Adrenal gland (tissue), 12 donors: ENCODE results near the gene ACP1. TPM values are rescaled to one million over a fixed set of nuclear protein-coding genes. Genes with fewer than 3 reads are reported as not detected.

Experiments
- DNase-seq, 7 donors: peaks; one replicate each; pipeline ENCODE4 v3.0.0-alpha.2; 2019 to 2020
- H3K27ac ChIP-seq, 5 donors: fragments of 200-600 bp; sonication (generic) in 4 of 5; 1 replicate in 3 of 5; 2 replicates in 2 of 5; pipeline versions ENCODE4 v1.5.1 to v1.8.0; 2016 to 2020; ENCODE audit warnings: mild to moderate bottlenecking in 1 of 5
- H3K27me3 ChIP-seq: fragments of 200-600 bp; 2 replicates; pipeline ENCODE4 v1.8.0; 2021
- H3K36me3 ChIP-seq, 2 donors: fragments of 200-600 bp; replicated peaks in 1 of 2; 1 replicate in 1 of 2; 2 replicates in 1 of 2; pipeline versions ENCODE4 v1.5.1 to v1.8.0; 2018 to 2022
- H3K4me1 ChIP-seq, 2 donors: fragments of 200-600 bp; replicated peaks in 1 of 2; 1 replicate in 1 of 2; 2 replicates in 1 of 2; pipeline versions ENCODE4 v1.5.1 to v1.8.0; 2018 to 2021
- H3K4me3 ChIP-seq, 4 donors: fragments of 200-600 bp; sonication (generic) in 3 of 4; one replicate each; pipeline ENCODE4 v1.5.1; 2016 to 2018
- H3K9me3 ChIP-seq, 3 donors: fragments of 200-600 bp; sonication (generic) in 1 of 3; replicated peaks in 1 of 3; 1 replicate in 2 of 3; 2 replicates in 1 of 3; pipeline versions ENCODE4 v1.5.1 to v1.8.0; 2016 to 2021
- CTCF ChIP-seq, 6 experiments: fragments of 450-650 bp in 4 of 6; fragments of 200-600 bp in 2 of 6; sonication (generic) in 1 of 6; IDR thresholded peaks; 1 replicate in 5 of 6; 2 replicates in 1 of 6; pipeline versions ENCODE4 v1.5.1 to v1.8.0; 2016 to 2021; ENCODE audit warnings: antibody characterized with exemption in 6 of 6, mild to moderate bottlenecking in 2 of 6, moderate library complexity in 1 of 6
- POLR2A ChIP-seq, 2 donors: fragments of 450-650 bp; IDR thresholded peaks; one replicate each; pipeline ENCODE4 v1.6.1; 2017; ENCODE audit warnings: antibody characterized with exemption in 2 of 2, mild to moderate bottlenecking in 2 of 2, moderate library complexity in 1 of 2
- WGBS, 4 donors: extraction: QIAGEN DNeasy Blood & Tissue Kit in 2 of 4; methylation state at CpG; one replicate each; pipeline versions ENCODE4 v1.1.5 to v1.1.7; 2013 to 2017; 5-methylcytosine and 5-hydroxymethylcytosine counted together
- intact Hi-C, 2 donors: fragments of 100-400 bp; cut with DNase I; formaldehyde crosslinking; loops; one replicate each; pipeline versions ENCODE4 v1.14.1 to v1.15.0; 2022 to 2023
- polyA plus RNA-seq, 3 donors: library from polyadenylated mRNA; stranded (reverse); fragments of 200-250 nt in 2 of 3; fragments of 350-450 nt in 1 of 3; fragmentation: Illumina TruSeq in 1 of 3; extraction: RNeasy Lipid Tissue Mini Kit (QIAGEN cat#74804) in 1 of 3; gene quantifications; one replicate each; pipeline ENCODE4 v1.2.3, GENCODE V29; 2013 to 2014
- total RNA-seq, 9 donors: library from RNA; depleted of rRNA in 4 of 9; stranded (reverse); fragments of >200 nt in 4 of 9; fragments of 120-200 nt in 1 of 9; fragmentation: NEBNext Ultra II Directional in 1 of 9; extraction: Animal tissue kit (Norgen Biotek cat#: 25700) in 1 of 9; gene quantifications; one replicate each; pipeline versions ENCODE4 v1.1.0 to v1.2.4, GENCODE V29; 2013 to 2023
- donor health status: healthy with polysubstance abuse.
- donor health status: Bipolar disorder and iron deficiency.
- donor health status: DM: yes; HTN: yes; CAD: no.
- donor health status: DM: no; HTN: no; CAD: no.
- donor health status: DM: no; HTN: no; CAD: no.
- donor health status: DM: yes; HTN: yes; CAD: no.

The ACP1 gene
- total and polyA plus RNA-seq, 12 donors = 59.5 to 386 (median 161) TPM

DNA sequence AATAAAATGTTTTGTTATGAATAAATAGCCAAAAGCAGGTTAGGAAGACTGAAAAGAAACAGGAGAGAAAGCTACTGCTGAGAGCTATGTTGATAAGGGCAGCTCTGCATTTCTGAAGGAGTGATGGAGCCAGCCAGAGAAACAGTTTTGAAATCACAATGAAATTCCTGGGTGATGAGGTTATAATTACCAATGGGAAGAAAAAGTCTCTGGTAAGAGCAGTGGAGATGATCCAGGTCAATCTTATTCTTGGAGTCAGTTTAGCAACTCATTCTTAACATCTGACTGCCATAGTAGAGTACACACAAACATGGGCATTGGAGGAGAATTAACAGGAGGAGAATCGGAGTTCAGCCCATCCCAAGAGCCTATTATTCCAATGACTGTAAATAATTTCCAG is 20.8 kb downstream of the ACP1 start:
- Histone ChIP-seq H3K9me3 (no peaks in the 10 kb centered on the region), H3K36me3 (peaks cover 0 to 42% of the 10 kb centered on the region in 2 donors), H3K27me3 (peaks cover 5% of the 10 kb centered on the region), H3K4me1 (peaks cover 38 to 65% of the 10 kb centered on the region in 2 donors), H3K27ac (peak overlapping the region in 3 of 5 donors; percentile 69 to 97 (median 95)), H3K4me3 (peak overlapping the region in 1 of 4 donors; percentile 60)
- DNase-seq = no peak
- 58 to 78% (median 71%) methylated on average over 1 of the region's 1 CpG for WGBS, 4 donors
- TF ChIP-seq CTCF (IDR thresholded peaks at IDR 0.05) (no peak), POLR2A (IDR thresholded peaks at IDR 0.05) (peak in 1 of 2 donors; percentile 33)
- intact Hi-C loops = no loop called here

GRCh38 chr2:286035-286434 is 21.3 kb downstream of the ACP1 start:
- TF ChIP-seq CTCF (IDR thresholded peaks at IDR 0.05) (no peak), POLR2A (IDR thresholded peaks at IDR 0.05) (no peak)
- peaks cover 33 to 60% of the 10 kb centered on the region in 2 donors for H3K4me1 ChIP-seq
- peak overlapping the region in 1 of 4 donors; percentile 60 for H3K4me3 ChIP-seq
- WGBS, 4 donors = 65 to 72% (median 66%) methylated on average over 6 of the region's 6 CpGs
- intact Hi-C loops = no loop called here
- H3K36me3 ChIP-seq = peaks cover 0 to 40% of the 10 kb centered on the region in 2 donors
- DNase-seq = no peak
- peak overlapping the region in 3 of 5 donors; percentile 69 to 97 (median 95) for H3K27ac ChIP-seq
- H3K27me3 ChIP-seq = peaks cover 5% of the 10 kb centered on the region
- no peaks in the 10 kb centered on the region for H3K9me3 ChIP-seq

GRCh38 chr2:286774-287392 is 22.1 kb downstream of the ACP1 start:
- H3K27ac ChIP-seq = peak overlapping the region; percentile 37 to 97 (median 89)
- DNase-seq = peak; percentile 51 to 78 (median 69)
- H3K9me3 ChIP-seq = no peaks in the 10 kb centered on the region
- H3K27me3 ChIP-seq = peaks cover 5% of the 10 kb centered on the region
- intact Hi-C loops = no loop called here
- peak in 1 of 2 donors; percentile 66 for TF ChIP-seq POLR2A (IDR thresholded peaks at IDR 0.05)
- peak in 1 of 6 experiments; percentile 7 for TF ChIP-seq CTCF (IDR thresholded peaks at IDR 0.05)
- WGBS, 4 donors = 9 to 15% (median 11%) methylated on average over 18 to 20 of the region's 20 CpGs
- H3K4me3 ChIP-seq = peak overlapping the region in 3 of 4 donors; percentile 5 to 60 (median 15)
- peaks cover 0 to 32% of the 10 kb centered on the region in 2 donors for H3K36me3 ChIP-seq
- peaks cover 25 to 52% of the 10 kb centered on the region in 2 donors for H3K4me1 ChIP-seq

- intact Hi-C loops = no loop called here
- DNase-seq = peak; percentile 49 to 67 (median 58)
- Histone ChIP-seq H3K27me3 (peaks cover 5% of the 10 kb centered on the region), H3K9me3 (no peaks in the 10 kb centered on the region), H3K4me3 (peak overlapping the region in 3 of 4 donors; percentile 20 to 60 (median 39)), H3K4me1 (peaks cover 22 to 46% of the 10 kb centered on the region in 2 donors), H3K27ac (peak overlapping the region in 4 of 5 donors; percentile 87 to 97 (median 92)), H3K36me3 (peaks cover 0 to 26% of the 10 kb centered on the region in 2 donors)
- no peak for TF ChIP-seq POLR2A (IDR thresholded peaks at IDR 0.05)
- TF ChIP-seq CTCF (IDR thresholded peaks at IDR 0.05) = no peak
- WGBS, 4 donors = 0% methylated on average over 9 to 46 of the region's 46 CpGs
Observed at GRCh38 chr2:287471-287885, 22.7 kb downstream of the ACP1 start.
